Measurements from ENCODE around the gene CORO2A.

DNA sequence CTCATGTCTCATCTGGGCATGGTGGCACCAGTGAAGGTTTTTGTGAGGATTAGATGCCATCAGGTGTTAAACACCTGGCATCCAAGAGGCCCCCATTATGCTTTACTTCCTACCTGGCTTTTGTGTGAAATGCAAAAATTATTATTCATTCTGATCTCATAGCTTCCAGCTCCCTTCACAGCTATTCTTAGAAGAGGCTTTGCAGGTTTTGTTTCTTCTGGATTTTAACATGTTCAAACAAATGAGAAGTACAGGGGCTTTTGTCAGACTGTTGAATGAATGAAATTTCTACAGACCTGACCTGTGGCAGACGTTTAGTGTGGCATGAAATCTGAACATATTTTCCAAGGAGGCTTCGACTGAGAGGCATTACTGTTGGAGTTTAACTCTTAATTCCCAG lies 14.3 kb upstream of the CORO2A start:
- TF ChIP-seq, protein P1, sequence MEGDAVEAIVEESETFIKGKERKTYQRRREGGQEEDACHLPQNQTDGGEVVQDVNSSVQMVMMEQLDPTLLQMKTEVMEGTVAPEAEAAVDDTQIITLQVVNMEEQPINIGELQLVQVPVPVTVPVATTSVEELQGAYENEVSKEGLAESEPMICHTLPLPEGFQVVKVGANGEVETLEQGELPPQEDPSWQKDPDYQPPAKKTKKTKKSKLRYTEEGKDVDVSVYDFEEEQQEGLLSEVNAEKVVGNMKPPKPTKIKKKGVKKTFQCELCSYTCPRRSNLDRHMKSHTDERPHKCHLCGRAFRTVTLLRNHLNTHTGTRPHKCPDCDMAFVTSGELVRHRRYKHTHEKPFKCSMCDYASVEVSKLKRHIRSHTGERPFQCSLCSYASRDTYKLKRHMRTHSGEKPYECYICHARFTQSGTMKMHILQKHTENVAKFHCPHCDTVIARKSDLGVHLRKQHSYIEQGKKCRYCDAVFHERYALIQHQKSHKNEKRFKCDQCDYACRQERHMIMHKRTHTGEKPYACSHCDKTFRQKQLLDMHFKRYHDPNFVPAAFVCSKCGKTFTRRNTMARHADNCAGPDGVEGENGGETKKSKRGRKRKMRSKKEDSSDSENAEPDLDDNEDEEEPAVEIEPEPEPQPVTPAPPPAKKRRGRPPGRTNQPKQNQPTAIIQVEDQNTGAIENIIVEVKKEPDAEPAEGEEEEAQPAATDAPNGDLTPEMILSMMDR (IDR thresholded peaks at IDR 0.05): no peak
- no peak for TF ChIP-seq POLR2A (IDR thresholded peaks at IDR 0.05)
